Stimulated activated effector memory CD8-positive, alpha-beta T cell treated with anti-CD3 and anti-CD28 coated beads, Interleukin-12 subunit alpha, Interleukin-12 subunit beta, amount 100 ng/mL, for 72 hours (primary cell): Measurements from ENCODE around the gene KLHL18.
"Not testable (repeated sequence)": the region's sequence is repeated elsewhere in the genome, so short reads cannot be mapped to it uniquely, and the experiment has no call there.

Experiments
- ATAC-seq: fragments of 150-1000 bp; cut with Tn5 transposase; 2 replicates; pipeline ENCODE4 v1.10.0; 2021
- DNase-seq, 2 donors: peaks; one replicate each; pipeline ENCODE4 v3.0.0; 2021 to 2022; ENCODE audit warnings: low spot score in 2 of 2
- H3K27ac Mint-ChIP-seq: one replicate; pipeline ENCODE4 v1.8.0; 2022; ENCODE audit warnings: mild to moderate bottlenecking, mixed read lengths
- H3K36me3 Mint-ChIP-seq: one replicate; pipeline ENCODE4 v1.8.0; 2022; ENCODE audit warnings: mild to moderate bottlenecking, mixed read lengths
- H3K4me1 Mint-ChIP-seq: one replicate; pipeline ENCODE4 v1.8.0; 2022; ENCODE audit warnings: mixed read lengths
- H3K4me3 Mint-ChIP-seq: one replicate; pipeline ENCODE4 v1.8.0; 2022; ENCODE audit warnings: mild to moderate bottlenecking, mixed read lengths
- H3K9me3 Mint-ChIP-seq: one replicate; pipeline ENCODE4 v1.8.0; 2022; ENCODE audit warnings: mixed read lengths

The KLHL18 gene

DNA sequence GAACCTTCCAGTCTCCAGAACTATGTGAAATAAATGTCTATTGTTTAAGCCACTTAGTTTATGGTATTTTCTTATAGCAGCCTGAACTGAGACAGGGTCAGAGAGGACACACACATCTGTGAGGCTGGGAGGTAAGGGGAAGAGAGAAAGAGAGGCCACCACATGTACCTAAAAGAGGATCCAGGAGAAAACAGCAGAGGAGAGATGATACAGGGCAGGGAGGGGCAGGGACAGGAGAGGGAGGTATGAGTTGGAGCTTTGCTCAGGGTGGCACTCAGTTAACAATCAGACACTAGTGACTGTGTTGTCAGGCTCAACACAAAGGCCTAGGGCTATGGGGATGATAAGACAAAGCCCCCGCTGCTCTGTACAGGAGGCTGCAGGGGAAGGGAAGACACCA, 17.7 kb upstream of the KLHL18 start:
- ATAC-seq, result no peak
- peak overlapping the region; percentile 13 for H3K27ac Mint-ChIP-seq

DNA sequence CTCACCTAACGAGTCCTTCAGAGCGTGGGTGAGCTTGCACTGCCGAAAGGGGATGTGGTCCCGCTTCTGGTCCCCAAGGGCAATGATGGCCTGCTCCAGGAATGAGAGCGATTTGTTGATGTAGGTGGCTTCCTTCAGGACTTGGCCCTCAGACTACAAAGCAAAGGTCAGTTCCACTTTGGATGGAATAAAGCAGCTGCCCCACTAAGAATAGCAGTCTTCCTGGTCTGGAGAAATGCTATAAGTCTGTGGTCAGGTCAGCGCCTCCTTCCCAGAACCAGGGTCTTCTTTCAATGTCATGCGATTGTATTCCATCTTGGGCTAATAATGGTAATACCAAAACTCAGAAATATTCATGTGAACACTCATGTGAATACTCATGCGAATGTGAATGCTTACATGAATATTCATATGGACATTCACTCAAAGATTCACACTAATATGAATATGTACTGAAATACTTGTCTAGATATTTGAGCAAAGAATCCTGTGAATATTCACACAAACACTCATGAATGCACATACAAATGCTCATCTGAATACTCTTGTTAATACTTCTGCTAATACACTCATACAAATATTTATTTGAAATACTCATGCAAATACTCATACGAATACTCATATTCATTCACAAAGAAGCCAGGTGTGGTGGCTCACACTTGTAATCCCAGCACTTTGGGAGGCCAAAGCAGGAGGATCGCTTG, 16.9 kb upstream of the KLHL18 start:
- Mint-ChIP-seq H3K4me1 (peaks cover 7% of the 10 kb centered on the region), H3K9me3 (no peaks in the 10 kb centered on the region), H3K27ac (no peak overlapping the region), H3K4me3 (no peak overlapping the region), H3K36me3 (no peaks in the 10 kb centered on the region)
- no peak for ATAC-seq
- DNase-seq, result no peak

More for the DNA sequence above, 17.7 kb upstream of the KLHL18 start:
- H3K36me3 Mint-ChIP-seq, result no peaks in the 10 kb centered on the region
- H3K9me3 Mint-ChIP-seq, result no peaks in the 10 kb centered on the region
- DNase-seq, result no peak
- H3K4me1 Mint-ChIP-seq, result peaks cover 7% of the 10 kb centered on the region
- no peak overlapping the region for H3K4me3 Mint-ChIP-seq

DNA sequence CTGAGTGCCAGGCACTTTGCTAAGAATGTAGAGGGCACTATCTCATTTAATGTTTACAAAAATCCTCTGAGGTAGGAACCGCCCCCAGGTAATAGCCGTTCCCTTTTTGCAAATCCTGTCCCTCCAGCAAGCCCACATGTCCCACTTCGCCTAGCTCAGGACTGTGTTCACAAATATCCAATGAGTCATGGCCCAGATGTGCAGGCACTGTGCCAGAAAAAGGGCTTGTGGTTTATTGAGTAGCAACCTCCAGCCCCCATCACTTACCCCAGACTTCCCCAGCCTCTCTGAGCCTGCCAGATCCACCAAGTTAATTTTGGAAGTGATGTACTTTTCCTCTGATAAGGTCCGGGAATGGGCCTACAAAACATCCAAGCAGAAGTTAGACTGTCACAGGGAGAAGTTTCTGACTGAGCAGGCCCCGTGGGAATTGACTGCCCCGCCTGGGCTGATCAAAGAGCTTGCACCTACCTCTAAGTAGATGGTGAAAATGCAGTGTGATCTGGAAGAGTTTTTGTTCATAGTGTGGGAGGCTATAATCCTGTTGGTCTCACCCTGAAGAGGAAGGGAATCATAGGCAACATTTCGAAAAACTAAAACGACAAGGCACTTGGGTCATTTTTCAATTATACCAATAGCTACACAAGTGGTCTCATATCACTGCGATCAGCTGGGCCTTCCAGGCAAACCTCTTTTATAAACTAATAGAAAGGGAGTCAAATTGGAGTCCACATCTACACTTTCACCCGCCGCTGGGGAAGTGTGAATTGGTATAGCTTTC, 15.8 kb upstream of the KLHL18 start:
- no peak for DNase-seq
- Mint-ChIP-seq H3K27ac (no peak overlapping the region), H3K36me3 (no peaks in the 10 kb centered on the region), H3K4me3 (no peak overlapping the region), H3K4me1 (peaks cover 7% of the 10 kb centered on the region), H3K9me3 (no peaks in the 10 kb centered on the region)
- peak; percentile 80 for ATAC-seq

DNA sequence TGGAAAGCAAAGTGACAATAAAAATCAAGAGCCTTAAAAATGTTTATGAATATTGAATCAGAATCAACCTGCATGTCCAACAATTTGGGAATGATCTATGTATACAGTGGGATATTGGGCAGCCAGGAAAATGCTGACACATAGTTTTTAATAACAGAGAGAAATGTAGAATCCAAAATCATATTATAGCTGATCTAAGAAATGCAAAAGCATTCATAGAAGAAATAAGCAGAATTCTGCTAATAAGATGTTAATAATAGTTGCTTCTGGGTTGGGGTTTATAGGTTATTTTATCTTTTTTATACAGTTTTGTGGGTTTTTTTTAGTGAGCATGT, 15.3 kb upstream of the KLHL18 start:
- no peaks in the 10 kb centered on the region for H3K36me3 Mint-ChIP-seq
- DNase-seq (no peak), ATAC-seq (no peak)
- H3K4me3 Mint-ChIP-seq, result no peak overlapping the region
- H3K4me1 Mint-ChIP-seq, result peaks cover 7% of the 10 kb centered on the region
- no peak overlapping the region for H3K27ac Mint-ChIP-seq
- H3K9me3 Mint-ChIP-seq, result no peaks in the 10 kb centered on the region

DNA sequence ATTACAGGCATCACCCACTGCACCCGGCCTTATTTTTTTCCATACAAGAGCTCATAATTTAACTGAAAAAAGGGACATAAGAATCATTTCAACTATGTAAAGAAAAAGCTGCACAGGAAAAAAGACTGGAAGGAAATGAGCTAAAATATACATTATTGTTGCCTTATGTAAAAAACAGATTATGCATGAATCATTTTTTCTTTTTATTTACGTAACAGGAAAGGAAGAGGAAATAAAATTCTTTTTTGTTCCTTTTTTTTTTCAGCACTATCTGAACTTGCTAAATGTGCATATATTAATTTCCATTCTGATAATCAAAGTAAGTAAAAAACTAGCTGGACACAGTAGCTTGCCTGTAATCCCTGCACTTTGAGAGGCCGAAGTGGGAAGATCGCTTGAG, 12.2 kb upstream of the KLHL18 start:
- no peak overlapping the region for H3K4me3 Mint-ChIP-seq
- no peak for DNase-seq
- peaks cover 7% of the 10 kb centered on the region for H3K4me1 Mint-ChIP-seq
- H3K36me3 Mint-ChIP-seq, result no peaks in the 10 kb centered on the region
- no peaks in the 10 kb centered on the region for H3K9me3 Mint-ChIP-seq
- H3K27ac Mint-ChIP-seq, result no peak overlapping the region
- ATAC-seq, result no peak

DNA sequence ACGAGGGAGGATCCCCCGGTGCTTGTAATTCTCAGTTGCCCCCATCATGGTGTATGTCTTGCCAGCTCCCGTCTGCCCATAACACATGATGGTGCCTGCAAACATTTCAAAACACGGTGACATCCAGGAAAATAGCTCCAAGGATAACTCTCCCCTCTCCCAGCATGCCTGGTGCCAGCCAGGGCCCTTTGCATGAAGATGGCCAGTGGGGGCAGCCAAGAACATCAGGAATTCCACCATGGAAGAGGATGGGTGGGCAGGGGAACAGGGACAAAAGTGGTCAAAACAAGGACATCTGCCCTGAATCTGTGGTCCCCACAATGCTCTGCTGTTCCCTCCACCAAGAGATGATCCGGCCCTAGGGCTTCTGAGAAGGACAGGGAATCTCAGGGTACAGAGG, 9.2 kb upstream of the KLHL18 start:
- H3K9me3 Mint-ChIP-seq, result no peaks in the 10 kb centered on the region
- H3K4me1 Mint-ChIP-seq, result no peaks in the 10 kb centered on the region
- H3K27ac Mint-ChIP-seq, result no peak overlapping the region
- no peak for ATAC-seq
- H3K36me3 Mint-ChIP-seq, result no peaks in the 10 kb centered on the region
- no peak overlapping the region for H3K4me3 Mint-ChIP-seq
- DNase-seq, result no peak

DNA sequence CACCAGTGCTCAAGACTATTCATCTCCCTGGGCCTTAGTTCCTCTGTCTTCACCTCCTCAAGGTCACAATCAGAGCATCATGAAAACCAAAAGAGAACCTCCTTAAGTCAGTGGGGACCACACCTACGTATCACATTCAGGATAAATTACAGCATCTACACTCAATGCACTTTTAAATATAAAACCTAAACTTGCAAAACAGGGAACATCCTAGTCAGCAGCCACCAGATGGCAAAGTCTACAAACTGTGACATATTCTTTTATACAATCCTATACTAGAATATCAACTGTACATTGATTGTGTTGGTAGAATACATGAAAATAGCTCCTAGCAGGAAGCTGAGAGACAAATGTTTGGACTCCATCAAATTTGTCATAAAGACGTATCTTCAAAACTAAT, 8.1 kb upstream of the KLHL18 start:
- H3K36me3 Mint-ChIP-seq, result no peaks in the 10 kb centered on the region
- H3K4me1 Mint-ChIP-seq, result no peaks in the 10 kb centered on the region
- H3K9me3 Mint-ChIP-seq, result no peaks in the 10 kb centered on the region
- no peak overlapping the region for H3K27ac Mint-ChIP-seq
- H3K4me3 Mint-ChIP-seq, result no peak overlapping the region
- ATAC-seq (no peak), DNase-seq (no peak)

DNA sequence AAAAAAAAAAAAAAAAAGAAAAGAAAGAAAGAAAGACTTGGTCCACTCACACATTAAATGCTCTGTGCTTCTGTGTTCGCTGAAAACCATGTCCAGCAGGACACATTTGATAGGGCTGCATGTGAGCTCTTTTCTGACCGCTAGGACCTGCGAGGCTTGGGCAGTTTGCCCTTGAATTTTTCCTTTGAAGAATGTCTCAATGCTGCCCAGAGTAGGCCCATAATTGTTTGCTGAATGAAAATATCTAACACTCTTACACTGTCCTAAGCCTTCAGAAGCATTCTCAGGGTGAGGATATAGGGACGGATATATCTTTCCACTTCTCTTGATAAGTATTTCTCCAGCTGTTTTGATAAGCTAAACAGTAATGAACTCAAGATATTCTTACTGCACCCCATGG, 6.2 kb upstream of the KLHL18 start:
- H3K9me3 Mint-ChIP-seq, result no peaks in the 10 kb centered on the region
- peaks cover 12% of the 10 kb centered on the region for H3K4me1 Mint-ChIP-seq
- ATAC-seq (no peak), DNase-seq (no peak)
- no peak overlapping the region for H3K27ac Mint-ChIP-seq
- H3K36me3 Mint-ChIP-seq, result peaks cover 1% of the 10 kb centered on the region
- no peak overlapping the region for H3K4me3 Mint-ChIP-seq

DNA sequence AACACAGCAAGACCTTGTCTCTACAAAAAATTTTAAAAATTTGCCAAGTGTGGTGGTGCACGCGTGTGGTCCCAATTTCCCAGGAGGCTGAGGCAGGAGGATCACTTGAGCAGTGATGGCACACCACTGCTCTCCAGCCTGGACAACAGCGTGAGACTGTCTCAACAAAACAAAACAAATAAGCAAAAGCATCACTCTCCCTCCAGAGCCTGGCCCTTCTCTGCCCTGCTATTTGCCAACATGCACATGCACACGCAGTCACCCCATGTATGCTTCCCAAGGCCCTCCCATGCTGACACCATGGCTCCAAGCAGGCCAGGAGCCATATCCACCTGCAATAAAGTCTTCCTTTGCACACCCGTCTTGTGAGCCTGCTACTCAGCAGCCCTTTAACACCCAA, 2.2 kb upstream of the KLHL18 start:
- H3K36me3 Mint-ChIP-seq, result peaks cover 29% of the 10 kb centered on the region
- no peak for DNase-seq
- H3K27ac Mint-ChIP-seq, result no peak overlapping the region
- peaks cover 45% of the 10 kb centered on the region for H3K4me1 Mint-ChIP-seq
- H3K4me3 Mint-ChIP-seq, result no peak overlapping the region
- no peak for ATAC-seq
- no peaks in the 10 kb centered on the region for H3K9me3 Mint-ChIP-seq

DNA sequence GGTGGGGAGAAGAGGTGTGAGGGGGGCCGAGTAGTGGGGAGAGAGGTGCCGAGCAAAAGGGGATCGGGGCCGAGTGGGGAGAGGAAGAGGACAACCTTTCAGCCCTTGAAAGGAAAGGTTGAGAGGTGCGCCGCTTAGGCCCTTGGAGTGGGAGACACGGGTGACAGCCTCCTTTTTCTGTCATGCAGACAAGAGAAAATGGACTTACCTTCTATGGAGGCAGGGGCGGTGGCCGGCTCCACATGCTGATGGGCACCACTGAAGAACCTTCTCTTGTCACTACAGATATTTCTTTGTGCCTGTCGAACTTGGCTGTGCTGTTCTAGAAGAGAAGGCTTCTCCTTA, 421 bp downstream of the KLHL18 start:
- DNase-seq (peak in 1 of 2 donors; percentile 6), ATAC-seq (peak; percentile 8)
- Mint-ChIP-seq H3K4me3 (peak overlapping the region; percentile 100), H3K27ac (peak overlapping the region; percentile 100), H3K4me1 (peaks cover 56% of the 10 kb centered on the region), H3K9me3 (no peaks in the 10 kb centered on the region), H3K36me3 (peaks cover 50% of the 10 kb centered on the region)

DNA sequence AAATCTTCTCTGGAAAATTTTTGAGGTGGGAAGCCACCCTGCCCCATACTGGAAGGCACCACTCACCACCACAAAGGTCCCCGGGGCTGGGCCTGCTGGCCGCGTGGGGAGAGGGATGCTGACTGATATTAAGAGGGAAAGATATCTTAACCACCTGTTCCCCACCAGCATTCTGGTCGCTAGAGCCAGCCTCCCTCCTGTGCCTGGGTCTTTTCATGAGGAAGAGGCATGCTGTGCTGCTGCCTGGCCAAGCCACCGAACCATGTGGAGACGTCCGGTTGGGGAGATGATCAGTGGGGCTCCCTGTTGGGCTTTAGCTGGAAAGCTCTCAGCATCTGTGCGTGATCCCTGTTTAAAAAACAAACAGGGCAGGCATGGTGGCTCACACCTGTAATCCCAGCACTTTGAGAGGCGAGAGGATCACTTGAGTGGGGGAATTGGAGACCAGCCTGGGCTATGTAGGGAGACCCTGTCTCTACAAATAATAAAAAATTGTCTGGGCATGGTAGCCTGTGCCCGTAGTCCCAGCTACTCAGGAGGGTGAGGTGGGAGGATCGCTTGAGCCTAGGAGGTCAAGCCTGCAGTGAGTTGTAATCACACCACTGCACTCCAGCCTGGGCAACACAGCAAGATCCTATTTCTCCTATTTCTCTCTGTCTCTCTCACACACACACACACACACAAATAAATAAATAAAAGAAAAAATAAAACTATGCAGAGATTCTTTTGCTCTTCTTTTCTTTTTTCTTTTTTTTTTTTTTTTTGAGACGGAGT, 1.0 kb downstream of the KLHL18 start:
- H3K27ac Mint-ChIP-seq, result peak overlapping the region; percentile 100
- peaks cover 56% of the 10 kb centered on the region for H3K36me3 Mint-ChIP-seq
- H3K4me1 Mint-ChIP-seq, result peaks cover 56% of the 10 kb centered on the region
- H3K9me3 Mint-ChIP-seq, result no peaks in the 10 kb centered on the region
- ATAC-seq (peak; percentile 26), DNase-seq (peak; percentile 10 to 65)
- H3K4me3 Mint-ChIP-seq, result peak overlapping the region; percentile 100

DNA sequence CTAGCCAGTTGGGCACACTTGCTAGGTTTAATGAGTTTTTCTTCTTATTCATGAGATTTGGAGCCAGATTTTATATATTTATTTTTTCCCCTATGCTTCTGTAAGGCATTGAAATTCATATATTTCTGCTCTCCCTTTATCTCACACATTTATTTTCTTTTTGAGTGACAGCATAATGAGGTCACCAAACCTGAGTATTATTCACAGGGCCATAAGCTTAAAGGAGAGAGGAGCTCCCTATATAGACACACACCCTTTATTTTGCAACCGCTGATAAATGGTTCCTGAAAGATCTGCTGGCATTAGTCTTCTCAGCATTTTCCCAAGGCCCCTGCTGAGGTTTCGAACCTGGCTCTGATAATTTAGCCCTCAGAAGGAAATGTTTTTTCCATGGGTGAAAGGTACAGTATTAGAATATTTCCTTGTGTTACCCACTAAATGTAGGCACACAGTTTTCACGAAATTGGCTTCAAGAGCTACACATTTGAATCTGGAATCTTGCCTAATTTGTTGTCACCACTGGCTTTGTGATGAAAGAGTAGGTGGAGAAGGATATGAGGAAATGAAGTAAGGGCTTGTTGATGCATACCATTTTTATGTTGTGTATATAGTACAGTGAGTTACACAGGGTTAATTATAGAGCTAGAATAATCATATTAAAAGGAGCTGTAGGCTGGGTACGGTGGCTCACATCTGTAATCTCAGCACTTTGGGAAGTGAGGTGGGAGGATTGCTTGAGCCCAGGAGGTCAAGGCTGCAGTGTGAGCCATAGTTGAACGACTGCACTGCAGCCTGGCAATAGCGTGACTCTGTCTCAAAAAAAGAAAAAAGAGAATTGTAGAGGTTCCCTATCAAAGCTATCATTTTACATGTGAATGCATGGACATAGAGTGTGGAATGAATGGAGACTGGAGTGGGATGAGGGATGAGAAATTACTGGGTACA, 6.5 kb downstream of the KLHL18 start:
- peaks cover 40% of the 10 kb centered on the region for H3K4me1 Mint-ChIP-seq

DNA sequence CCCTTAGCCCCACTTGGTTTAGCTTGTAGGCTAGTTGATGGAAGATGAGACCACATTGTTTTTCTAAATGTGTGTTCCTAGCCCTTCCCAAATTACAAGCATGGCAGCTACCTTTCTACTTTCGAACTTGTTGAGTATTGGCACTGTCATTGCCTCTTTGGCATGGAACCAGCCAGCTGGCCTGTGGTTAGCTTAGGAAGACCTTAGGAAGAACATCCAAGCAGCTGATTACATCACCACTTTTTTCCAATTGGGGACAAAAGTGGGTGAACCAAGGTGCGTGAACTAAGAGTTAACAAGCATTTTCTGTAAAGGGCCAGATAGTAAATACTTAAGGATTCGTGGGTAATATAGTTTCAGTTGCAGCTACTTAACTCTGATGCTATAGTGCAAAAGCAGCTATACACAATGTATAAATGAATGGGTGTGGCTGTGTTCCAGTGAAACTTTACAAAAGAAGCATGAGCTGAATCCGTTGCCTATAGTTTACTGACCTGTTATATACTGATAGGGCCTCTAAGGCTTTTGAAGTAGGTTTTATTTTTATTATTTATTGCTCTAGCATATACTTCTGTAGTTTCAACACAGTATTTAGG, 8.5 kb downstream of the KLHL18 start:
- Mint-ChIP-seq H3K36me3 (peaks cover 49% of the 10 kb centered on the region), H3K27ac (no peak overlapping the region), H3K9me3 (no peaks in the 10 kb centered on the region), H3K4me3 (no peak overlapping the region), H3K4me1 (peaks cover 46% of the 10 kb centered on the region)
- no peak for ATAC-seq
- DNase-seq, result no peak

More for the DNA sequence above, 6.5 kb downstream of the KLHL18 start:
- Mint-ChIP-seq H3K27ac (peak overlapping the region; percentile 23), H3K4me3 (no peak overlapping the region), H3K9me3 (no peaks in the 10 kb centered on the region), H3K36me3 (peaks cover 48% of the 10 kb centered on the region)
- DNase-seq, result no peak
- ATAC-seq, result no peak

DNA sequence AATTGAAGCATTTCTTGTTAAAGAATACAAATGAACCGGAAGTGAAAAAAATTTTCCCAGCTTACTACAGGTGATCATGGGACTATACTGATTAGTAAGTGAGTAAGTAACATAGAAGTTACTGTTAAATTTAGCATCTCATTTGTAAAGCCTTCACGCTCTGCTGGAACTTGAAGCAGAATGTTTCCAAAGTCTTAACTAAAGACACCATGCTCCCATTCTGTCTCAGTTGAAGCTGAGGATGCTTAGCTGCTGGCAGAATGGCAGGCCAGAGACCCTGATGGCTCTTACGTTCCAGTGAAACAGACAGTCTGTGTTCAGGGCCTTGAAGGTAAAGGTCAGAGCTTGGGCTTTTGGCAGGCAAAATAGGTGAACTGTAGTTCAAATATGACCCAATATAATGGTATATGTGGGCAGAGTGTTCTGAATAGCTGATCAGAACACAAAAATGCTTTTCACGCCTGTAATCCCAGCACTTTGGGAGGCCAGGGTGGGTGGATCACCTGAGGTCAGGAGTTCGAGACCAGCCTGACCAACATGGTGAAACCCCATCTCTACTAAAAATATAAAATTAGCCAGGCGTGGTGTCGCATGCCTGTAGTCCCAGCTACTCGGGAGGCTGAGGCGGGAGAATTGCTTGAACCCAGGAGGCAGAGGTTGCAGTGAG, 9.1 kb downstream of the KLHL18 start:
- not testable (repeated sequence) for ATAC-seq, DNase-seq, H3K27ac Mint-ChIP-seq, H3K9me3 Mint-ChIP-seq, H3K4me3 Mint-ChIP-seq
- peaks cover 48% of the 10 kb centered on the region for H3K4me1 Mint-ChIP-seq
- peaks cover 47% of the 10 kb centered on the region for H3K36me3 Mint-ChIP-seq
